ENCODE measurements around the gene PPFIA3. TPM values are rescaled to one million over a fixed set of nuclear protein-coding genes. Genes with fewer than 3 reads are reported as not detected.
"Not testable (repeated sequence)": the region's sequence is repeated elsewhere in the genome, so short reads cannot be mapped to it uniquely, and the experiment has no call there.

PPFIA3 gene
- total RNA-seq, 1 experiment from 2014 or later = 4.5 TPM

GRCh38 chr19:49120868-49121267 lies 1.5 kb downstream of the PPFIA3 start:
- no peak for DNase-seq (ENCODE audit: extremely low read depth, low read depth)

GRCh38 chr19:49121841-49122240 lies 2.5 kb downstream of the PPFIA3 start:
- not testable (repeated sequence) for DNase-seq (ENCODE audit: extremely low read depth, low read depth)

- not testable (repeated sequence) for DNase-seq (ENCODE audit: extremely low read depth, low read depth)
Observed at GRCh38 chr19:49123285-49123684, 3.9 kb downstream of the PPFIA3 start.

- DNase-seq (ENCODE audit: extremely low read depth, low read depth) = no peak
Observed at GRCh38 chr19:49125025-49125731, 5.8 kb downstream of the PPFIA3 start.

- no peak for DNase-seq (ENCODE audit: extremely low read depth, low read depth)
Observed at GRCh38 chr19:49126575-49126974, 7.2 kb downstream of the PPFIA3 start.

- DNase-seq (ENCODE audit: extremely low read depth, low read depth) = not testable (repeated sequence)
Observed at GRCh38 chr19:49127225-49127624, 7.9 kb downstream of the PPFIA3 start.

GRCh38 chr19:49127674-49128544 lies 8.6 kb downstream of the PPFIA3 start:
- DNase-seq (ENCODE audit: extremely low read depth, low read depth) = peak; percentile 95

GRCh38 chr19:49128545-49129237 lies 9.3 kb downstream of the PPFIA3 start:
- DNase-seq (ENCODE audit: extremely low read depth, low read depth) = no peak

GRCh38 chr19:49129238-49129583 lies 9.9 kb downstream of the PPFIA3 start:
- DNase-seq (ENCODE audit: extremely low read depth, low read depth) = no peak

- no peak for DNase-seq (ENCODE audit: extremely low read depth, low read depth)
Observed at GRCh38 chr19:49130325-49130724, 11.0 kb downstream of the PPFIA3 start.

GRCh38 chr19:49132974-49133609 lies 13.7 kb downstream of the PPFIA3 start:
- no peak for DNase-seq (ENCODE audit: extremely low read depth, low read depth)

GRCh38 chr19:49133621-49134454 lies 14.5 kb downstream of the PPFIA3 start:
- DNase-seq (ENCODE audit: extremely low read depth, low read depth) = no peak

- DNase-seq (ENCODE audit: extremely low read depth, low read depth) = no peak
Observed at GRCh38 chr19:49135686-49136085, 16.3 kb downstream of the PPFIA3 start.

- DNase-seq (ENCODE audit: extremely low read depth, low read depth) = no peak
Observed at GRCh38 chr19:49136771-49137171, 17.4 kb downstream of the PPFIA3 start.

GRCh38 chr19:49140951-49141350 lies 21.6 kb downstream of the PPFIA3 start:
- no peak for DNase-seq (ENCODE audit: extremely low read depth, low read depth)

- no peak for DNase-seq (ENCODE audit: extremely low read depth, low read depth)
Observed at GRCh38 chr19:49141352-49141751, 22.0 kb downstream of the PPFIA3 start.

- peak; percentile 86 for DNase-seq (ENCODE audit: extremely low read depth, low read depth)
Observed at GRCh38 chr19:49142866-49143335, 23.6 kb downstream of the PPFIA3 start.

GRCh38 chr19:49145573-49146407 lies 26.4 kb downstream of the PPFIA3 start:
- peak; percentile 69 for DNase-seq (ENCODE audit: extremely low read depth, low read depth)

GRCh38 chr19:49146408-49146770 lies 27.0 kb downstream of the PPFIA3 start:
- DNase-seq (ENCODE audit: extremely low read depth, low read depth) = not testable (repeated sequence)
